C4-2B (cell line): ENCODE results near the gene PPP4R4.

Experiments used
- CTCF ChIP-seq: fragments of 450-650 bp; conservative IDR thresholded peaks from 2 replicates; pipeline ENCODE4 v1.5.1; 2017; ENCODE audit warnings: mild to moderate bottlenecking
- ZFX ChIP-seq: fragments of 450-650 bp; IDR thresholded peaks from 2 replicates; pipeline ENCODE4 v1.6.1; 2017

GRCh38 chr14:94135476-94135875 lies 38.6 kb upstream of the PPP4R4 start:
- TF ChIP-seq CTCF (no peak), ZFX (no peak)
